GM12875 (cell line): ENCODE measurements around the gene HVCN1.
A peak's percentile ranks its signal among the peaks of the same experiment; 100 is the strongest.
"Not testable (repeated sequence)": the region's sequence is repeated elsewhere in the genome, so short reads cannot be mapped to it uniquely, and the experiment has no call there.

ENCODE experiments used
- H3K4me3 ChIP-seq: one replicate; pipeline ENCODE4 v1.5.1; 2011; ENCODE audit warnings: low read depth, low read length, control low read depth
- TF ChIP-seq, protein P1 (sequence below): IDR thresholded peaks from 2 replicates; pipeline ENCODE4 v1.5.1; 2011; ENCODE audit warnings: low read depth, mild to moderate bottlenecking, control low read depth, inconsistent platforms, low read length, moderate library complexity, borderline replicate concordance; ENCODE audit not compliant: insufficient read depth

Gene HVCN1

DNA sequence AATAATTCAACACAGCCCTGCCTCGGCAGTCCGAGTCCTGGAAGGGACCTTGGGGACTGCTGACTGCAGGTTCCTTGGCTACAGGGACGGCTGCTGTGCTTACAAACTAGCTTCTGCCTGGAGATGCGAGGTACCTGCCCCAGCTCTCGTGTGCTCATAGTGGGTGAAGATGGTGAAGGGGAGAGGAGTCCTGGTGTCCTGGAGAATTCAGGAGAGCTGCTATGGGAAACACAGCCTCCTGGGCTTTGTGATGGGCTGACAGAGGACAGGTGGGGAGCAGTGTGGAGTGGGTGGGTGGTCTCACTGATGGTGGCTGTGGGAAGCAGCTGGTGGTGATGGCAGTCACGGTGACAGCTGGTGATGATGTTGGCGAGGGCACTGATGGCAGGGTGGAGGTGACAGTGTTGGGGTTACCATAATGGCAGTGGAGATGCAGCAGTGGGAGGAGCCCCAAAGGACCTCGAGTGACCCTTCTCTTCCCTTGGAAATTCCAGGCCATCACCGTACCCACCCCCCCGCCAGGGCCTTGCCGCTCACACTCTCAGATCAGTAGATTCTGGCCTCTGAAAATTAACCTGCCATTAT, 32.8 kb downstream of the HVCN1 start:
- no peak overlapping the region for H3K4me3 ChIP-seq
- TF ChIP-seq, protein P1, sequence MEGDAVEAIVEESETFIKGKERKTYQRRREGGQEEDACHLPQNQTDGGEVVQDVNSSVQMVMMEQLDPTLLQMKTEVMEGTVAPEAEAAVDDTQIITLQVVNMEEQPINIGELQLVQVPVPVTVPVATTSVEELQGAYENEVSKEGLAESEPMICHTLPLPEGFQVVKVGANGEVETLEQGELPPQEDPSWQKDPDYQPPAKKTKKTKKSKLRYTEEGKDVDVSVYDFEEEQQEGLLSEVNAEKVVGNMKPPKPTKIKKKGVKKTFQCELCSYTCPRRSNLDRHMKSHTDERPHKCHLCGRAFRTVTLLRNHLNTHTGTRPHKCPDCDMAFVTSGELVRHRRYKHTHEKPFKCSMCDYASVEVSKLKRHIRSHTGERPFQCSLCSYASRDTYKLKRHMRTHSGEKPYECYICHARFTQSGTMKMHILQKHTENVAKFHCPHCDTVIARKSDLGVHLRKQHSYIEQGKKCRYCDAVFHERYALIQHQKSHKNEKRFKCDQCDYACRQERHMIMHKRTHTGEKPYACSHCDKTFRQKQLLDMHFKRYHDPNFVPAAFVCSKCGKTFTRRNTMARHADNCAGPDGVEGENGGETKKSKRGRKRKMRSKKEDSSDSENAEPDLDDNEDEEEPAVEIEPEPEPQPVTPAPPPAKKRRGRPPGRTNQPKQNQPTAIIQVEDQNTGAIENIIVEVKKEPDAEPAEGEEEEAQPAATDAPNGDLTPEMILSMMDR: no peak

DNA sequence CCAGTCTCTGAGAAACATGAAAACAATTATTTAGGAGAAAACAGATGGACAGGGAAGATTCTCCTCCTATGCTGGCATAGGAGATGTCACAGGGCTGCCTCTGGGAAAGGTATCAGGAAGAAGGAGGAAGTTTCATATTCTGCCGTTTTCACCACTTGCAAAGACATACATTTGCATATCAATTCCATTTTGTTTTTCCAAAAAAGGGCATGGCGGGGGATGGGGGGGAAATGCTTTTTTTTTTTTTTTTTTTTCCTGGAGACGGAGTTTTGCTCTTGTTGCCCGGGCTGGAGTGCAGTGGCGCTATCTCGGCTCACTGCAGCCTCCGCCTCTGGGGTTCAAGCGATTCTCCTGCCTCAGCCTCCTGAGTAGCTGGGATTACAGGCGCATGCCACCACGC, 34.7 kb downstream of the HVCN1 start:
- H3K4me3 ChIP-seq: not testable (repeated sequence)

DNA sequence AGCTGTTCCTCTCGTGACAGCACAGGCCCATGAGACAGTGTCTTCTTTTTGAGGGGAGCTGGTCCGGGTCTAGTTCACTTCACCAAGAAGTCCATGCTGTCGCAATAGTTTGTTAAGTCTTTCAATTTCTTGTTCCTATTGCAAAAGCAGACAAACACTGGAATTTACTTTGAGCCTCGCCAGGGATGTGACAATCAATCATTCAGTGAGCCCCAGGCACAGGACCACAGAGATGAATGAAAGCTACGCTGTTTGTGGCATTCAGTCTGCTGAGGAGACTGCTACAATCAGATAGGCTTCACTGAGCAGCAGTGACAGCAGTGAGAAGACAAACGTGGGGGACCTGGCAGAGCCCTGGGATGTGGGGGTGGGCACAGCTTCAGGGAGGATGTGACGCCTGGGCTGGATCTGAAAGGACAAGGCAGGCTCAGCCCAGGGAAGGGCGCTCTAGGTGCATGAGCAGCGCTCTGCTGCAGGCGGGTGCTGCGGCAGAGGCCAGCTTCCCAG, 39.5 kb downstream of the HVCN1 start:
- TF ChIP-seq, protein P1: no peak
- H3K4me3 ChIP-seq: no peak overlapping the region

DNA sequence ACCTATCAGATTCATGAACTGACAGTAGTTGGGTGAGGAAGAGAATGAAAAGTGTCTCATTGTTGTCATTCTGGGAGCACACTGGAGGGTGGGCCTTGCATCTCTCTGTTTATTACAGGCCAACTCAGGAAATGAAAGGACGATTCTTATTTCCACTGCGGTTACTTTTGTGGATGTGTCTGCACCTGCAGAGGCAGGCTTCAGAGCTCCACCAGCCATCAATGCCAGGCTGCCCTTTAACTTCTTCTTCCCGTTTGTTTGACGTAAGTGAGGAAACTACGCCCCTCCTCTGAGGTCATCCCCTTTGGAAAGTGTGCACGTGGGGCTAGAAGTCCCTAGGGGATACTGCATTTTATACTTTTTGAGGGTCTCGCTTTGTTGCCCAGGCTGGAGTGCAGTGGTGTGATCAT, 41.3 kb downstream of the HVCN1 start:
- H3K4me3 ChIP-seq: no peak overlapping the region

DNA sequence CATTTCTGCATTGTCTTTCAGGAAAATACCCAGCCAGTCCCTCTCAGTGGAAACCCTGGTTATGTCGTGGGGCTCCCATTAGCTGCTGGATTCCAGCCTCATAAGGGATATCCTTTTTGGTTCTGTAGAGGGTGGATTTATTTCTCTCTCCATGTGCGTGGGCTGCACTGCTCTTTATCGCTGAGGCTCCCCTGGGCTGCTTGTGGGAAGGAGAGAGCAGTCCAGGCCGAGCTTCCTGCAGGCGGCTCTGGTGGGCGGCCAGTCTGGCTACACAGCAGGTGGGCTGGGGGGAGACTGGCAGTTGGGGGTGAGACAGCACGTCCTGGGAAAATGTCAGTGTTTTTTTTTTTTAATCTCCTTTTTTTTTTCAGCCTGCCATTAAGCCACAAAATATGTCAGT, 47.4 kb downstream of the HVCN1 start:
- TF ChIP-seq, protein P1: no peak
- peak overlapping the region; percentile 21 for H3K4me3 ChIP-seq

More for the DNA sequence above, 41.3 kb downstream of the HVCN1 start:
- TF ChIP-seq, protein P1: no peak

DNA sequence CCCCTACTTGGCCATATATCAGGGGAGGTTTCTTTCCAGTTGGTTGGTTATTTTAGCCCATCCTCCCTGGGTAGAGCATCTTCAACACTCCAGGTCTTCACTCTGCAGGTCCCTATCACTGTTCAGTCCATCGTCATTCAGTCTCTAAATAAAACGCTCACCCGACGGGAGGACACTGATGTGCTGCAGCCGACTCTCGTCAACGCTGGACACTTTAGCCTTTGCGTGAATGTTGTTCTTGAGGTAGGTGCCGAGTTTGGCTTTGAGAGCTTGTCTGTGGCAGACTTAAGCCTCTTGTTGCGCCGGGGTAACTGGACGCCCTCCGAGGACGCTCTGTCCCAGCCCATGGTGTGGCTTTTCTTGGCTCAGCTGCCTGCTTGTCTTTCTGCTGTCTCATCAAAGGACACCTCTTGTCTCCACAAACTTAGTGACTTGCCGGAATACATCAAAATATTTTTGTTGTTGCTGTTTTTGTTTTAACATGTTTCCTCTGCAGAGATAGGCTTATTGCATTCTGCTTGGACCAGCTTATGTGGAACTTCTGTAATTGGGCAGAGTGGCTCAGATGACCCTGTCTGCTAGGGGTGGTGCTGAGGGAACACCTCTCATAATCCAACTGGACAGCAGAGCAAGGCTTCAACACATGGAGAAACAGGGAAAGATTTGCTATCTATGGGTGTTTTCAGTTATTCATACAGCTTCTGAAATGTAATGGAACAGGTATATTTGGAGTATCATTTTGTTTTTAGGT, 48.5 kb downstream of the HVCN1 start:
- TF ChIP-seq, protein P1: no peak
- no peak overlapping the region for H3K4me3 ChIP-seq

DNA sequence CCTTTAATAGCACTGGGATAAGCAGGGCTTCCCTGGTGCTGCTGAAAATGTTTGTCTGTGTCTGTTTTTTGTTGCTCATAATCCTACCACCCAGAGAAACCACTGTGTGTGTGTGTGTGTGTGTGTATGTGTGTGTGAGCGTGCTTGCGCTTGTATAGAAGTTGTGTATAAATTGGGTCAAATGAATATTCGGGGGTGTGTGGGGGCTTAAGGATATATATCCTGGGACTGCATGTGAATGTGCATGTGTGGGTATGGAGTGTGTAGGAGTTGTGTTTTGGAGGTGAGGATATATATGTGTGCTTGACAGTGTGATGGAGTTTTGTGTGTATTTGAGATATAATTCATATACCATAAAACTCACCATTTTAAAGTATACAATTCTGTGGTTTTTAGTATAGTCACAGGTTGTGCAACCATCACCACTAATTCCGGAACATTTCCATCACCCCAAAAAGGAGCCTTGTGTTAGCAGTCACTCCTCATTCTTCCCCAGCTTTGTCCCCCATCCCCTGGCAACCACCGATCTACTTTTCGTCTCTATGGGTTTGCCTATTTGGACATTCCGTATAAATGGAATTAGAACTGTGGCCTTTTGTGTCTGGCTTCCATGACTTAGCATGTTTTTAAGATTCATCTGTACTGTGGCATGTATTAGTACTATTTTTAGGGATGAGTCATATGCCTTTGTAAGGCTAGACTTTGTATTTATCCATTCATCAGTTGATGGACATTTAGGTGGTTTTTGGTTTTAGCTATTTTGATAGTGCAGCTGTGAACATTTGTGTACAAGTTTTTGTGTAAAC, 49.4 kb downstream of the HVCN1 start:
- TF ChIP-seq, protein P1: no peak
- H3K4me3 ChIP-seq: no peak overlapping the region
